Stimulated activated CD8-positive, alpha-beta memory T cell treated with anti-CD3 and anti-CD28 coated beads, Interleukin-7, amount 100 ng/mL, for 1 hour (primary cell): ENCODE results near the gene GRID1.
"Not testable (repeated sequence)": the region's sequence is repeated elsewhere in the genome, so short reads cannot be mapped to it uniquely, and the experiment has no call there.

Experiments
- DNase-seq, 2 donors: peaks; one replicate each; pipeline ENCODE4 v3.0.0-alpha.2; 2020; ENCODE audit warnings: low read depth in 2 of 2

Gene GRID1

GRCh38 chr10:85997544-85997943 lies 369.1 kb downstream of the GRID1 start:
- no peak for DNase-seq

GRCh38 chr10:85995791-85996190 lies 370.8 kb downstream of the GRID1 start:
- no peak for DNase-seq

GRCh38 chr10:85993840-85994507 lies 372.6 kb downstream of the GRID1 start:
- no peak for DNase-seq

- DNase-seq: no peak
Measured at GRCh38 chr10:85993140-85993539, 373.5 kb downstream of the GRID1 start.

- no peak for DNase-seq
Measured at GRCh38 chr10:85992324-85992723, 374.3 kb downstream of the GRID1 start.

GRCh38 chr10:85986777-85987176 lies 379.8 kb downstream of the GRID1 start:
- DNase-seq: no peak

GRCh38 chr10:85983051-85983450 lies 383.5 kb downstream of the GRID1 start:
- DNase-seq: no peak

- no peak for DNase-seq
Measured at GRCh38 chr10:85979598-85979997, 387.0 kb downstream of the GRID1 start.

- DNase-seq: no peak
Measured at GRCh38 chr10:85978566-85979358, 387.8 kb downstream of the GRID1 start.

GRCh38 chr10:85977642-85978041 lies 389.0 kb downstream of the GRID1 start:
- no peak for DNase-seq

- DNase-seq: no peak
Measured at GRCh38 chr10:85976267-85976793, 390.3 kb downstream of the GRID1 start.

- no peak for DNase-seq
Measured at GRCh38 chr10:85971494-85971893, 395.1 kb downstream of the GRID1 start.

GRCh38 chr10:85967594-85967993 lies 399.0 kb downstream of the GRID1 start:
- DNase-seq: no peak

GRCh38 chr10:85961479-85962067 lies 405.0 kb downstream of the GRID1 start:
- no peak for DNase-seq

- no peak for DNase-seq
Measured at GRCh38 chr10:85961073-85961472, 405.5 kb downstream of the GRID1 start.

GRCh38 chr10:85959239-85959638 lies 407.4 kb downstream of the GRID1 start:
- DNase-seq: no peak

- no peak for DNase-seq
Measured at GRCh38 chr10:85950921-85951320, 415.7 kb downstream of the GRID1 start.

- no peak for DNase-seq
Measured at GRCh38 chr10:85946713-85947326, 419.8 kb downstream of the GRID1 start.

- DNase-seq: no peak
Measured at GRCh38 chr10:85936161-85936560, 430.4 kb downstream of the GRID1 start.

GRCh38 chr10:85934586-85934985 lies 432.0 kb downstream of the GRID1 start:
- DNase-seq: no peak

- DNase-seq: not testable (repeated sequence)
Measured at GRCh38 chr10:85929993-85930392, 436.6 kb downstream of the GRID1 start.

- DNase-seq: no peak
Measured at GRCh38 chr10:85927952-85928665, 438.5 kb downstream of the GRID1 start.
